A549 (cell line): ENCODE results near the gene TANK.

Source experiments
- CHD2 ChIP-seq: fragments of 150-350 bp; IDR thresholded peaks from 2 replicates; pipeline ENCODE4 v1.6.1; 2014; ENCODE audit warnings: low read length; ENCODE audit not compliant: partially characterized antibody
- CTCF ChIP-seq: fragments of >200 bp; sonication (Bioruptor Twin); formaldehyde crosslinking; IDR thresholded peaks from 3 replicates; pipeline ENCODE4 v1.5.1; 2016
- FOSL2 ChIP-seq, 2 experiments: fragments of 450-650 bp in 1 of 2; fragments of >200 bp in 1 of 2; sonication (Bioruptor Twin) in 1 of 2; formaldehyde crosslinking; IDR thresholded peaks; 2 replicates each; pipeline versions ENCODE4 v1.5.0 to v1.6.1; 2016 to 2020; ENCODE audit warnings: mild to moderate bottlenecking in 1 of 2, moderate library complexity in 1 of 2
- GATA3 ChIP-seq: IDR thresholded peaks from 2 replicates; pipeline ENCODE4 v1.6.1; 2012; ENCODE audit warnings: borderline replicate concordance
- JUNB ChIP-seq: fragments of >200 bp; sonication (Bioruptor Twin); formaldehyde crosslinking; IDR thresholded peaks from 2 replicates; pipeline ENCODE4 v1.6.1; 2016
- NR3C1 ChIP-seq: fragments of >200 bp; sonication (Bioruptor Twin); formaldehyde crosslinking; IDR thresholded peaks from 3 replicates; pipeline ENCODE4 v1.6.1; 2017
- POLR2AphosphoS2 ChIP-seq: conservative IDR thresholded peaks from 2 replicates; pipeline ENCODE4 v1.6.1; 2012; ENCODE audit warnings: low read length, improper control_type of control experiment, inconsistent platforms
- REST ChIP-seq: fragments of 200-600 bp; sonication (generic); IDR thresholded peaks from 2 replicates; pipeline ENCODE4 v1.6.1; 2016; ENCODE audit warnings: antibody characterized with exemption, mild to moderate bottlenecking, moderate library complexity
- USF2 ChIP-seq: fragments of 450-650 bp; IDR thresholded peaks from 2 replicates; pipeline ENCODE4 v1.6.1; 2014; ENCODE audit warnings: antibody characterized with exemption

- TF ChIP-seq JUNB, result no peak
- TF ChIP-seq CHD2, result no peak
- no peak for TF ChIP-seq CTCF
- TF ChIP-seq REST, result no peak
- no peak for TF ChIP-seq GATA3
- TF ChIP-seq POLR2AphosphoS2, result no peak
- TF ChIP-seq NR3C1, result no peak
- TF ChIP-seq FOSL2 (IDR thresholded peaks at IDR 0.05), result no peak
- TF ChIP-seq FOSL2 (CRISPR knock-in tag; IDR thresholded peaks at IDR 0.05), result no peak
- TF ChIP-seq USF2, result no peak
These were observed 97.1 kb downstream of the TANK start for GRCh38 chr2:161257123-161257952.
